Tibial nerve (tissue), 4 donors: ENCODE measurements around the gene ECHDC3.

Source experiments
- CTCF ChIP-seq, 5 experiments: fragments of 200-600 bp in 3 of 5; fragments of 450-650 bp in 2 of 5; sonication (generic) in 3 of 5; IDR thresholded peaks; one replicate each; pipeline ENCODE4 v1.5.1; 2016 to 2019; ENCODE audit warnings: antibody characterized with exemption in 5 of 5, mild to moderate bottlenecking in 3 of 5, moderate library complexity in 2 of 5
- EP300 ChIP-seq, 2 donors: sonication (generic); formaldehyde crosslinking; IDR thresholded peaks; one replicate each; pipeline ENCODE4 v1.6.1; 2017; ENCODE audit warnings: antibody characterized with exemption in 2 of 2, mild to moderate bottlenecking in 1 of 2
- POLR2A ChIP-seq, 2 donors: fragments of 450-650 bp; IDR thresholded peaks; one replicate each; pipeline ENCODE4 v1.6.1; 2017; ENCODE audit warnings: antibody characterized with exemption in 2 of 2, mild to moderate bottlenecking in 2 of 2, moderate library complexity in 2 of 2

DNA sequence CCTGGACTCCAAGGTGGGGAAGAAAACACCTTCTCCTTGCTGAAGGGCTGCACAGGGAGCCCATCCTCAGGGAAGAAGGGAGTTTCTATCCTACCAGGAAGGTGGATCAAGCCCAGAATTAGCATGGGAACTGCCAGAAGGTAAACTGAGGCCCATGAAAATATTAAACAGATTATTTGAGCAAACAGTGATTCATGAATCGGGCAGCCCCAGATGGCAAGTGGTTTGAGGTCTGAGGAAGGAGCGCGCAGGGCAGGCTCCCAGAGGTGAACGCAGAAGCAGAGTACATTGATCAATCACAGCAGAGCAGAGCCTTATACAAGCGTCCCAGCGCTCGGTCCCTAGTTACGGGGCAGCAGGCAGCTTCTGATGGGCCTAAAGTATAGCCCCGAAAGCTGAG lies 45.2 kb downstream of the ECHDC3 start:
- no peak for TF ChIP-seq CTCF (IDR thresholded peaks at IDR 0.05)
- no peak for TF ChIP-seq EP300 (IDR thresholded peaks at IDR 0.05)
- no peak for TF ChIP-seq POLR2A (IDR thresholded peaks at IDR 0.05)
